Astrocyte (in vitro differentiated cells and primary cell): ENCODE results near the gene CDC6. TPM values are rescaled to one million over a fixed set of nuclear protein-coding genes. Genes with fewer than 3 reads are reported as not detected.

Experiments used
- DNase-seq: peaks from one replicate; pipeline ENCODE4 v3.0.0-alpha.2; 2010; ENCODE audit warnings: low read depth
- FAIRE-seq: peaks from 2 replicates; lab custom pipeline; 2011; peaks lifted over from hg19 to GRCh38; lab: Jason Lieb, UNC
- H2AFZ ChIP-seq: 2 replicates; pipeline ENCODE4 v1.6.0; 2012; ENCODE audit warnings: low read depth, low read length, inconsistent platforms
- H3K27ac ChIP-seq: 2 replicates; pipeline ENCODE4 v1.5.1; 2011; ENCODE audit warnings: low read depth, low read length, inconsistent platforms
- H3K27me3 ChIP-seq: 2 replicates; pipeline ENCODE4 v1.6.0; 2011; ENCODE audit warnings: low read length, inconsistent platforms; ENCODE audit not compliant: insufficient read depth
- H3K36me3 ChIP-seq: 2 replicates; pipeline ENCODE4 v1.5.1; 2011; ENCODE audit warnings: low read length, inconsistent platforms; ENCODE audit not compliant: insufficient read depth
- H3K4me1 ChIP-seq: 2 replicates; pipeline ENCODE4 v1.5.1; 2011; ENCODE audit warnings: low read length, inconsistent platforms; ENCODE audit not compliant: insufficient read depth
- H3K4me2 ChIP-seq: 2 replicates; pipeline ENCODE4 v1.6.0; 2012; ENCODE audit warnings: low read length, inconsistent platforms
- H3K4me3 ChIP-seq: 2 replicates; pipeline ENCODE4 v1.5.1; 2011; ENCODE audit warnings: low read depth, mild to moderate bottlenecking, low read length, inconsistent platforms; ENCODE audit not compliant: insufficient read depth
- H3K79me2 ChIP-seq: 2 replicates; pipeline ENCODE4 v1.6.0; 2012; ENCODE audit warnings: mild to moderate bottlenecking, low read length, inconsistent platforms; ENCODE audit not compliant: insufficient read depth
- H3K9ac ChIP-seq: 2 replicates; pipeline ENCODE4 v1.6.0; 2012; ENCODE audit warnings: mild to moderate bottlenecking, low read length, inconsistent platforms
- H3K9me3 ChIP-seq: 2 replicates; pipeline ENCODE4 v1.5.1; 2012; ENCODE audit warnings: low read depth, mild to moderate bottlenecking, low read length, inconsistent platforms; ENCODE audit not compliant: insufficient read depth
- H4K20me1 ChIP-seq: 2 replicates; pipeline ENCODE4 v1.6.0; 2012; ENCODE audit warnings: low read length, inconsistent platforms; ENCODE audit not compliant: insufficient read depth
- H3K27ac Mint-ChIP-seq: one replicate; pipeline ENCODE4 v1.8.0; 2021; ENCODE audit warnings: mild to moderate bottlenecking, mixed read lengths; ENCODE audit not compliant: unreplicated experiment
- H3K27me3 Mint-ChIP-seq: one replicate; pipeline ENCODE4 v1.8.0; 2021; ENCODE audit warnings: low read depth, mixed read lengths; ENCODE audit not compliant: unreplicated experiment
- H3K36me3 Mint-ChIP-seq: one replicate; pipeline ENCODE4 v1.8.0; 2021; ENCODE audit warnings: low read depth, mixed read lengths; ENCODE audit not compliant: unreplicated experiment
- H3K4me1 Mint-ChIP-seq: one replicate; pipeline ENCODE4 v1.8.0; 2021; ENCODE audit warnings: low read depth, mixed read lengths; ENCODE audit not compliant: unreplicated experiment
- H3K4me3 Mint-ChIP-seq: one replicate; pipeline ENCODE4 v1.8.0; 2021; ENCODE audit warnings: mild to moderate bottlenecking, moderate library complexity, mixed read lengths; ENCODE audit not compliant: unreplicated experiment
- H3K9me3 Mint-ChIP-seq: one replicate; pipeline ENCODE4 v1.8.0; 2021; ENCODE audit warnings: mild to moderate bottlenecking, mixed read lengths; ENCODE audit not compliant: unreplicated experiment
- CTCF ChIP-seq: IDR thresholded peaks from 2 replicates; pipeline ENCODE4 v1.5.1; 2011; ENCODE audit warnings: low read depth, mild to moderate bottlenecking, inconsistent platforms, low read length, moderate library complexity; ENCODE audit not compliant: insufficient read depth
- EZH2 ChIP-seq: IDR thresholded peaks from 2 replicates; pipeline ENCODE4 v1.6.1; 2012; ENCODE audit warnings: mild to moderate bottlenecking, low read length, inconsistent platforms; ENCODE audit not compliant: insufficient read depth
- total RNA-seq: library from RNA; stranded (reverse); gene quantifications from 2 replicates; pipeline ENCODE4 v1.2.1, GENCODE V29; 2021

Gene CDC6
- total RNA-seq, 1 donor from 2014 or later: 14.4 TPM

GRCh38 chr17:40352779-40353394, 65.2 kb downstream of the CDC6 start:
- Mint-ChIP-seq H3K27ac (peak overlapping the region; percentile 27), H3K4me3 (peak overlapping the region; percentile 24), H3K4me1 (peaks cover 34% of the 10 kb centered on the region), H3K36me3 (peaks cover 15% of the 10 kb centered on the region), H3K27me3 (no peaks in the 10 kb centered on the region), H3K9me3 (no peaks in the 10 kb centered on the region)
- no peaks in the 10 kb centered on the region for H3K9me3 ChIP-seq
- TF ChIP-seq EZH2 (no peak), CTCF (no peak)
- H3K79me2 ChIP-seq: peaks cover 33% of the 10 kb centered on the region
- H3K27ac ChIP-seq: no peak overlapping the region
- H3K27me3 ChIP-seq: no peaks in the 10 kb centered on the region
- no peak overlapping the region for H3K4me3 ChIP-seq
- H3K4me2 ChIP-seq: no peak overlapping the region
- FAIRE-seq: no peak
- H3K9ac ChIP-seq: no peak overlapping the region
- peaks cover 29% of the 10 kb centered on the region for H3K4me1 ChIP-seq
- peaks cover 70% of the 10 kb centered on the region for H4K20me1 ChIP-seq
- peaks cover 25% of the 10 kb centered on the region for H3K36me3 ChIP-seq
- DNase-seq: no peak
- no peak overlapping the region for H2AFZ ChIP-seq

Other genes with a start within 250 kb of the CDC6 start
- 49.2 and 56.4 TPM in 2 replicates for gene MED24, start 233.5 kb upstream of the CDC6 start, total RNA-seq
- gene THRA, start 224.9 kb upstream of the CDC6 start, total RNA-seq: 16.7 and 20.4 TPM in 2 replicates
- 8.7 and 10.1 TPM in 2 replicates for gene NR1D1, start 187.3 kb upstream of the CDC6 start, total RNA-seq
- gene MSL1, start 165.9 kb upstream of the CDC6 start, total RNA-seq: 81.9 and 83.3 TPM in 2 replicates
- gene CASC3, start 147.3 kb upstream of the CDC6 start, total RNA-seq: 55.0 and 56.1 TPM in 2 replicates
- gene RAPGEFL1, start 110.4 kb upstream of the CDC6 start, total RNA-seq: 6.8 and 7.0 TPM in 2 replicates
- 30.7 and 31.2 TPM in 2 replicates for gene WIPF2, start 68.6 kb upstream of the CDC6 start, total RNA-seq
- 37.6 and 38.8 TPM in 2 replicates for gene RARA, start 21.3 kb downstream of the CDC6 start, total RNA-seq
- 0.34 and 0.43 TPM in 2 replicates for gene GJD3, start 76.9 kb downstream of the CDC6 start, total RNA-seq
- gene TOP2A, start 130.0 kb downstream of the CDC6 start, total RNA-seq: 7.3 and 12.6 TPM in 2 replicates
- 134 and 142 TPM in 2 replicates for gene IGFBP4, start 155.6 kb downstream of the CDC6 start, total RNA-seq
- gene TNS4, start 213.7 kb downstream of the CDC6 start, total RNA-seq: not detected in 2 replicates